GM18909 (cell line): ENCODE measurements around the gene CHD2.

ENCODE experiments used
- ATAC-seq: cut with Tn5 transposase; IDR thresholded peaks from one replicate; pipeline ENCODE4 v1.9.1; 2021; ENCODE audit warnings: mild to moderate bottlenecking; ENCODE audit not compliant: unreplicated experiment, poor library complexity

CHD2 gene

GRCh38 chr15:93076875-93077274, 176.8 kb downstream of the CHD2 start:
- no peak for ATAC-seq
